Ramos (cell line): ENCODE results near the gene SEC14L1.

Experiments
- in situ Hi-C: fragments of 300-500 bp; cut with MboI; formaldehyde crosslinking; loops from one replicate; pipeline ENCODE4 v1.14.3; 2022; ENCODE audit warnings: low sequenced_read_pairs; ENCODE audit not compliant: unreplicated experiment

The SEC14L1 gene

DNA sequence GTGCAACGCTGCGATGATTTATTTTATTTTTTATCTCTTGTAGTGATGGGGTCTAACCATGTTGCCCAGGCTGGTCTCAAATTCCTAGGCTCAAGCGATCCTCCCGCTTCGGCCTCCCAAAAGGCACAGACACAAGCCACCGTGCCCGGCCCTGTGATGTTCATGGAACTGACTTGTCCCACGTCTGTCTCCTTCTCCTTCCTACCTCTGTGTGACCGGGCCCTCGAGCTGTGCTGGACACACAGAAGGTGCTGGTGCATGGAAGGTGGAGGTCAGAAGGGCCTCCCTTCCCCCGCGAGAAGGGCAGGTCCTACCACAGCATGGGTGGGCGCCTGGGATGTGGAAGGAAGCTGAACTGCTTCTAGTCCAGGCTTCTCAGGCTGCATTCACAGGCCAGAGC is 88.0 kb downstream of the SEC14L1 start:
- in situ Hi-C loops: no loop called here

DNA sequence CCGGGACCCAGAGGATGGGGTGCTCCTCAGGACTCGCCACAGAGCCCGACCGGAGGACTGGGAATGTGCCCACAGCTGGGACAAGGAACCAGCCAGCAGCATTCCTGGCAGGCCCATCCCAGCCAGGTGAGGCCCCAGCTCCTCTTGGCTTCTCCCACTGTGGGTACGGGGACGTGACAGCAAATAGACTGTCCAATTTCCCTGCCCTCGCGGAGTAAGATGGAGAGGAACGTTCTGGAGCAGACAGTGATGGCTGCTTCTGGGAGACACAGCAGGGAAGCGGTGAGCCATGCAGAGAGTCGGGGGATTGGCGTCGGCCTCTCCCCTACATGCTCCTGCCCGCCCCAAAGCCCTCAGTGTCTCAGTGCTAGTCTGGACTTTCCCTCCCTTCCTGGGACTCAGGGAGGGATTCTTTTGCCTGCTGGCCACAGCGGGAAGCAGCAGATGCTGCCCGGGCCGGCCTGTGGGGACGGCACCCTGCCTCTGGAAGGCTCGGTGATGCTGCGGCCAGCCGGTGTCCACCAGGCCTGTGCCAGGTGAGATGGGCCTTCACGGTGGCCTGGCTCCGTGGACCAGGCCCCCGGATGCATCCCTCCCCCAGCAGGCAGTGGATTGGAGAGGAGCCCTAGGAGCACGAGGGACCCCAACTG is 89.1 kb downstream of the SEC14L1 start:
- in situ Hi-C loops: no loop called here

DNA sequence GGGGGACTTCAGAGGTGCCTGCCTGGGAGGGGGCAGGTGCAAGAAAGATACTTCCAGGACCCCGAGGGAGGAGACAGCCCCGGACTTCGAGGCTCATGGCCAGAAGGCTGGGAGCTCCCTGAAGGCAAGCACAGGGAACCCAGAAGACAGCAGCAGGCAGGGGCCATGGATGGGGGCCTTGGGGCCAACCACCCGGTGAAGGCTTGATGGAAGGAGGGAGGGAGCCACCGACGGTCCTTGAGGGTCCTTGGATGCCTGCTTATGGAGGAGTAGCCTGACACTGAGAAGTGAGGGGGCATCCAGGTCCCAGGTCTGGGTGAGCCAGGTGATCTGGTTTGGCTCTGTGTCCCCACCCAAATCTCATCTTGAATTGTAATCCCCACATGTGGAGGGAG is 89.7 kb downstream of the SEC14L1 start:
- in situ Hi-C loops: no loop called here

DNA sequence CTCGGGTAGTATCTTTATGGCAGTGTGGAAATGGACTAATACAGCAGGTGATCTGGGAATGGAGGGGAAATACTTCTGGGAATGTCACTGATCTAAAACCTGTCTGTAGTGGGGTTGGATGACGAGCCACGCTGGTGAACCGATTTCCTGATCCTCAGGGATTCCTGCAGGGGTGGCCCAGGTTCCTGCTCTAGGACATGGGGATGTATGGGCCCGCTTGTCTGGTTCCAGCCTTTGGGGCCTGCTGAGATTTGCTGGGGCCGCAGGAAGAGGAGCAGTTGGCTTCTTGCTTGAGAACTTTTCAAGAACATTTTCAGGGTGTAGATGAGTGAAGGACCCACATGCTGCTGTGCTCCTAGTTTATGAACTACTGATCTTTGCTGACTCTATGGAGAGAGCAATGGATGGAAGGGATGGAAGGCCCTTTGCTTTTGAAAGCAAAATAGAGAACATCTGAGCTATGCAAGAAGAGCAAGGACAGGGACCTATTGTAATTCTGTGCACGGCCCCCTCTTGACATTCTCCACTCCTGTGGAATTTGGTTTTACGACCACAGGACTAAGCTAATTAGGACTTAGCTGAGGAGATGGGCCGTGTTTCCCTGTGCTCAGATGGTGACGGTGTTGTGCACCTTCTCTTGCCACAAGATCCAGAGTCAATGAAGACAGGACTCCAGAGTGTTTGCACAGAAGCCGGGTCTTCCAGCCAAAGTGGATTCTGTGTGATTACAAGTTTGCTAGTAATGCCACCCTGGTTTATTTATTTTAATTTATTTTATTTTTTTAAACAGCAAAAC is 90.5 kb downstream of the SEC14L1 start:
- in situ Hi-C loops: no loop called here

DNA sequence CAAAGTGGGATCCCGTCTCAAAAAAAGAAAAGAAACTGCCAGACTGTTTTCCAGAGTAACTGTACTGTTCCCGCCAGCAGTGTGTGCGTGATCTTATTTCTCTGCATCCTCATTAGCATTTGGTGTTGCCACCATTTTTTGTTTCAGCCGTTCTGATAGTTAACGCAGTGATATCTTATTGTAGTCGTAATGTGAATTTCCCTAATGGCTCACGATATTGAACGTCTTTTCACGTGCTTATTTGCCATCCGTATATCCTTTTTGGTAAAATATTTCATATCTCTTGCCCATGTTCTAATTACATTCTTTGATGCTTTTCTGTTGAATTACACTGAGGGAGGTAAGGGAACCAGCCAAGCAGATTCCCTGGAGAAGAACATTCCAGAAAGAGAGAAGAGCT is 92.4 kb downstream of the SEC14L1 start:
- in situ Hi-C loops: no loop called here

DNA sequence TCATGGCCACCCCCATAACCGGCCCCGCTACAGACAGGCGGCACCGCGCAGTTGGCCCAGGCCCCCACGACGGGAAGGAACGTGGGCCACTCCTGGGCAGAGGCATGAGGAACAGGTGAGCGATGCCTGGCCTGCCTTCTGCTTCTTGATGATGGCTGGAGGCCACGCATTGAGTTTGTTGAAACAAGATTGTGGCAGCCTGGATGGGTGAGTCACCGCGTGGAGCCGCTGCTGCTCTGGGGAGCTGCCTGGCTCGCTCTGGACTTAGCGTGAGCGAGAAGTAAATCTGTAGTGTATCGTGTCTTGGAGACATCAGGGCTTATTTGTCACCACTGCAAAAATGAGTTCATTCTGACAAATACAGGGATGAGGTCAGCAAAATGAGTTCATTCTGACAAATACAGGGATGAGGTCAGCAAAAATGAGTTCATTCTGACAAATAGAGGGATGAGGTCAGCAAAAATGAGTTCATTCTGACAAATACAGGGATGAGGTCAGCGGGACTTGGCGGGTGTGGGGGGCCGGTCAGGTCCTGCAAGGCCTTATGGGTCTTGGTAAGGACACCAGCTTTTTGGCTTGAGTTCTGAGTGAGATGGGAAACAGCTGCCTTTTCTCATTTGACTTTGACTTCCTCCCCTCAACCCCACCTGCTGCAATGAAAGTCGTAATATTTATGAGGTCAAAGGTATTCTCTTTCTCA is 93.0 kb downstream of the SEC14L1 start:
- in situ Hi-C loops: no loop called here

DNA sequence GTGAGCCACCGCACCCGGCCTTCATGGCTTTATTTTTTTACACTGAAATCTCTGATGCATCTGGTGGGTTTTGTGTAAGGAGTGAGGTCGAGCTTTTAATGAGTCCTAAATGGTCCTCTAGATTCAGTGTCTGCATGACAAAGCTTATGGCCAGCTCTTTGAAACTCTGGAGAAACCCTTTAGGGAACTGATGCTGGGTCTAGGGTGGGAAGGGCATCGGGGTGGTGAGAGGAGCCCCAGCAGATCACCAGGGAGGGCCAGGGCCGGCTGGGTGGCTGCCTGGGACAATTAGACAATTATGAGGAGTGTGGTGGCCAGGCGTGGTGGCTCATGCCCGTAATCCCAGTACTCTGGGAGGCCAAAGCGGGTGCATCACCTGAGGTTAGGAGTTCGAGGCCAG is 93.9 kb downstream of the SEC14L1 start:
- in situ Hi-C loops: no loop called here

DNA sequence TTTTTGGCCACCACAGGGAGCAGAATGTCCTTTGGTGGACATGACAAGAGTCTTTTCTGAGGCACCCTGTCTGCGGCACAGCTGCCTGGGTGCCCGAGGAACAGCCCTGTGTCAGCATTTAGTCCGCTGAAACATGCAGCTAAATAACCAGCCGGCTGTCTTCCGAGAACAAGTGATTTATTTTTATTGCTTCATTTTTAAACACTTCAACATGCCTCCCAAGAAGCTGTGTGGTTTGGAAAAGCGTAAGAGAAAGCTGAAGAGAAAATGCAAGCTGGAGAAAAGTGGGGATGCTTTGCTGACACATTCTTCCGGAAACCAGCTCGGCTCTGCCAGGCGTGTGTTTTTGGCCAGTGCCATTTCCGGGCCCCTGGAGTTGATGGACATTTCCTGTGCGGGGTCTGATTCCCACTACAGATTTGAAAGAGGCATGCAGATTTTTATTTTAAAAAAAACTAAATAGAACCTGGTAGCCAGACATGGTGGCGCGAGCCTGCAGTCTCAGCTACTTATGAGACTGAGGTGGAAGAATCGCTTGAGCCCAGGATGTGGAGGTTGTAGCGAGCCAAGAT is 94.7 kb downstream of the SEC14L1 start:
- in situ Hi-C loops: no loop called here

DNA sequence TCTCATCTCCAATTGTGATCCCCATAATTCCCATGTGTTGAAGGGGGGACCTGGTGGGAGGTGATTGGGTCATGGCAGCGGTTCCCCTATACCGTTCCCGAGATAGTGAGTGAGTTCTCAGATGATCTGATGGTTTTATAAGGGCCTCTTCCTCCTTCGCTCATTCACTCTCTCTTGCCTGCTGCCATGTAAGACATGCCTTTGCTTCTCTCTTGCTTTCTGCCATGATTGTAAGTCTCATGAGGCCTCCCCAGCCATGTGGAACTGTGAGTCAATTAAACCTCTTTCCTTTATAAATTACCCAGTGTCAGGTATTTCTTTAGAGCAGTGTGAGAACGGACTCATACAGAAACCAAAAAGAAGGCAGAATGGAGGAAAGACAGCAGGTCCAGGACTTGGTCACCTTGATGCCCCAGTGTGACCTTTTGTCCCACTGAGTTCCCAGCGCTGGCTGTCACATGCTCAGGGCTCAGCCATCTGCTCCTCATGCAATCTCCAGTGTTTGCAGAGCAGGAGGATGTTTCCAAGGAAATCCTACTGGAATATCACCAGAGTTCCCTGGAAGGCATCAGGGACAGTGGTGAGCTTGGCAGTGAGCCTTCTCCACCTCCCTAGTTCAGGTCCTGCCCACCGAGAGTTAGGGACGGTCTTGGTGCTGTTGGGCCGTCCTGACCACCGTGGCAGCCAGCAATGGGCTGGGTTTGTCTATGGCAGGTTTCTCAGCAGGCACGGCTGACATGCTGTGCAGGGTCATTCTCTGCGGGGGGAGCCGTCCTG is 96.7 kb downstream of the SEC14L1 start:
- in situ Hi-C loops: no loop called here

DNA sequence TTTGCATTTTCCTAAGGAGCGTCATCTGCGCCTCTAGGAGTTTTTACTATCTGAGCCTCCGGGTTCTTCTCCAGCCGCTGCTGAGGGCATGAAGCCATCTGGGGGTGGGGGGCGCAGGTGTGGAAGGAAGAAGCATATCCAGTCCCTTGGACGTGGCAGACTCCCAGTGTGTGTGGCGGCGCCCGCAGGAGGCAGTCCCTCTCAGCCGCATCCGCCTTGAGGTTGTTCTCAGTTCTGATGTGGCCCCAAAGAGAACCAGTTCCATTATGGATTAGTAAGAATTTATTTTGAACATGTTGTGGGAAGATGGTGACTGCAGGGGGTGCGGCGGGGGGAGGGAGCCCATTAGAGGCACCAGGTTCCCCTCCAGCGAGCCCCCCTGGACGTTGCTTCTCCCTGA is 100.2 kb downstream of the SEC14L1 start:
- in situ Hi-C loops: no loop called here

DNA sequence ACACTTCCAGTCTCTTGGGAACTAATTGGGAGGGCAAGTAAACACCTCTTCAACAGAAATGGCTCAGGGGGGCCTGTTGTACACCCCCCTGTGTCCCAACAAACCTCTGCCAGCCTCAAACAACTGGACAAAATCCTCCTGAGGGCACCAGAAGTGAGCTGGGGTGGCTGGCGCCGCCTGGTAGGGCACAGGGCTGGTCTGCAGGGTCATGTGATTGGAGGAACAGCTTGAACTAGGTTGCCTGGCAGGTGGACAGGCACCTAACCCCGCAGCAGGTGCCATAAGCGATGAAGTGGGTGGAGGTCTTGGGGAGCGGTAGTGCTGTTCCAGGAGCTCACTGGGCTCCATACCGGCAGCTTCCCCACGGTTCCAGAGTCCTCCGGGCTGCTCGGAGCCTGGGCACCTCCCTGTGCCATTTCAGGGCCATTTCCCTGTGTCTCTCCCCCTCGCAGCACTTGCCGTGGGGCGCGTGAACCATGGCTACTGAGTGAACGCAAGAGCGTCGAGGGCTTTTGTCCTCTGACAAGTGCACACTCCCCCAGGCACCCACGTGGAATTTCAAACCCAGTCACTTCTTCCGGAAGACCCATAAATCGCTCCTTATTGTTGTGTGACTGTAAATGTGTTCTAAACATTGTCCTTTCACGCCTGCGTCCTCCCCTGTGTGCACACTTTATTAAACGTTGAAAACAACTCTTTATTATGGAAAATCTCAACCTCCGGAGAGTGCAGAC is 101.5 kb downstream of the SEC14L1 start:
- in situ Hi-C loops: no loop called here

DNA sequence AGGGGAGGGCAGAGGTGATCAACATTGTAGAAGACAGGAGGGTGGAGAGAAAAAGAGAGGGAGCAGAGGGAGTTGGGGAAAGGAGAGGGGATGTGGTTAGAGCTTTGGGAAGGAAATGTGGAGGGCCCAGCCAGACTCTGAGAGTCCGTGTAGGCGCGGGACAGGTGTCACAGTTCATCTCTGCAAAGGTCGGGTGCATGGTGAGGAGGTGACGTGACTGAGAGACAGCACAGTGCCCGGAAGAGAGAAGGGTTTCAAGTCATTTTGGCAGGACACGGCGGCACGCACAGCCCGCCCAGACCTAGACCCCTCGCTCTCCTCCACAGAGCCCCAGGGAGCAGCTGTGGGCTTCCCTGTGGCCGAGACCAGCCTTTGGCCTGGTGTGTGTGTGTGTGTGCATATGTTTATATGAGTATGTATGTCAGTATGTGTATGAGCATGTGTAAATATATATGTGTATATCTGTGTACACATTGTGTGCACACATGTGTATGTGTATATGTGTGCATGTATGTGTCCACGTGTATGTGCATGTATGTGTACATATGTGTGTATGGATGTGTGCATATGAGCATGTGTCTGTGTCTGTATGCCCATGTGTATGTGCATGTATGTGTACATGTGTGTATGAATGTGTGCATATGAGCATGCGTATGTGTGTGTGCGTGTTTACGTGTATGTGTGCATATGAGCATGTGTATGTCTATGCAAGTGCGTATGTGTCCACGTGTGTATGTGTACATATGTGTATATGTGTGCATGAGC is 104.6 kb downstream of the SEC14L1 start:
- in situ Hi-C loops: loop anchor here (5.0 kb wide), 1 partner anchor 153 kb away; no protein-coding TSS in a partner anchor

DNA sequence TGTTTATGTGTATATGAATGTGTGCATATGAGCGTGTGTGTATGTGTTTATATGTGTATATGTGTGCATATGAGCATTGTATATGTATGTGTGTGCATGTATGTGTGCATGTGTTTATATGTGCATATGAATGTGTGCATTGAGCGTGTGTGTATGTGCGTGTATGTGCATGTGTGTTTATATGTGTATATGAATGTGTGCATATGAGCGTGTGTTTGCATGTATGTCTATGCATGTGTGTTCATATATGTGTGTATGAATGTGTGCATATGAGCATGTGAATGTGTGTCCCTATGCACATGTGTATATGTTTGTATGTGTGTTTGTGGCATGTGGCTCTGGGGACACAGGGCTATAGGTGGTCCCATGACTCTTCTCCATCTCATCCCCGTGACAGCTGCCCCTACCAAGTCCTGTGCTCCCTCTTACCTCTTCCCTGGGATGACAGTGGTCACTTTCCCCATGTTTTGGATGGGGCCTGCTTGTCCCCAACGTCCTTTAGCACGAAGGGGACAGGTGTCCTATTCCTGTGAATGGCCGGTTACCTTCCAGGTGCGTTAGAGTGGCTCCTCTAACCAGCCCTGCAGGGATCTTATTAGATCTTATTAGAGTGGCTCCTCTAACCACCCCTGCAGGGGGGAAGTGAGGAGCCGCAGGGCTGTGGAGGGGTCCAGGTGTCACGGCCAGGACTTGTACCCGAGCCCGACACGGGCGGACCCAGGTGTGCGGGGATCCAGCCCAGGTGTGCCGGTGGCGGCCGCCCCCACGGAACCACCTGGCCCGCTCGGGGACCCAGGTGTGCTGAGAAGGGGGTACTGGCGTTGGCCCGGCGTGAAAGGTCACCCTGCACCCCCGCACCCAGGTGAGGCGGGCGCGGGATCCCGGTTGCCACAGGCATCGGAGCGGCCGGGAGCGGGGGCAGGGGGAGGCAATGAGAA is 105.6 kb downstream of the SEC14L1 start:
- in situ Hi-C loops: loop anchor here (5.0 kb wide), 1 partner anchor 154 kb away; no protein-coding TSS in a partner anchor

DNA sequence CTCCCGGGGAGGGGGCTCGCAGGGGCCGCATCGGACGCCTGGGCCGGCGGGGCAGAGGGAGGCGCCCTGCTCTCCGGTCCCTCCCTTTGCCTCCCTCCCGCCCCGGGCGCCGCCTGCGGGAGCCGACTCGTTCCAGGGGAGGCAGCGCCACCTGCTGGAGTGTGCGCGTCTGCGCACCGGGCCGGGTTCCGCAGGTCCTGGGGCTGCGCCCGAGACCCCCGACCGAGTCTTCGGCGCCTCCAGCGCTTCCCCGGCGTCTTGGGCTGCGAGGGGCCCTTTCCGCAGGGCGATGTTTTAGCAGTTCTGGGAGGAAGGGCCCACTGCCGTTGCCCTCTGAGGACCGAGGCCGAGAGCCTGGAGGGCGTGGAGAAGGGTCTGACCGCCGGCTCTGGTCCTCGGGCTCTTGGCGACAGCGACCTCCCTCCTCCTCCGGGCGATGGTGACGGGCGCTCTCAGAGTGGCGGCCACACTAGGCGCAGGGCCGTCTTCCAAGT is 106.3 kb downstream of the SEC14L1 start:
- in situ Hi-C loops: loop anchor here (5.0 kb wide), 1 partner anchor 155 kb away; no protein-coding TSS in a partner anchor

DNA sequence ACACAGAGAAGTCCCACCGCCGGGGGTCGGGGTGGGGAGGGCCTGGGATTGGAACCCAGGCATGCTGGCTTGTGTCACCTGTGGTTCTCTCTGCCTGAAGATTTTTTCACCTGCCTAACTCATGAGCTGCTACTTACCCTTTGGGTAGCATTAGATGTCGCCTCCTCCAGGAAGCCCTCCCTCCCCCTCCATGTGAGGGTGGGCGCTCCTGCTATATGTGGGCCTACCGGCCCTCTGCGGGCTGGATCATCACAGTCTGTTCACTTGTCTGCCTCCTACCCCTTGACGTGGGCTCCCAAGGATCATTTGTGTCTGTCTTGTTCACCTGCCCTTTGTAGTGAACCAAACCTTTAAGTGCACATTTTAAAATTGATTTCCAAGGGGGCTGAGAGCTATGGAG is 106.8 kb downstream of the SEC14L1 start:
- in situ Hi-C loops: loop anchor here (5.0 kb wide), 1 partner anchor 155 kb away; no protein-coding TSS in a partner anchor

DNA sequence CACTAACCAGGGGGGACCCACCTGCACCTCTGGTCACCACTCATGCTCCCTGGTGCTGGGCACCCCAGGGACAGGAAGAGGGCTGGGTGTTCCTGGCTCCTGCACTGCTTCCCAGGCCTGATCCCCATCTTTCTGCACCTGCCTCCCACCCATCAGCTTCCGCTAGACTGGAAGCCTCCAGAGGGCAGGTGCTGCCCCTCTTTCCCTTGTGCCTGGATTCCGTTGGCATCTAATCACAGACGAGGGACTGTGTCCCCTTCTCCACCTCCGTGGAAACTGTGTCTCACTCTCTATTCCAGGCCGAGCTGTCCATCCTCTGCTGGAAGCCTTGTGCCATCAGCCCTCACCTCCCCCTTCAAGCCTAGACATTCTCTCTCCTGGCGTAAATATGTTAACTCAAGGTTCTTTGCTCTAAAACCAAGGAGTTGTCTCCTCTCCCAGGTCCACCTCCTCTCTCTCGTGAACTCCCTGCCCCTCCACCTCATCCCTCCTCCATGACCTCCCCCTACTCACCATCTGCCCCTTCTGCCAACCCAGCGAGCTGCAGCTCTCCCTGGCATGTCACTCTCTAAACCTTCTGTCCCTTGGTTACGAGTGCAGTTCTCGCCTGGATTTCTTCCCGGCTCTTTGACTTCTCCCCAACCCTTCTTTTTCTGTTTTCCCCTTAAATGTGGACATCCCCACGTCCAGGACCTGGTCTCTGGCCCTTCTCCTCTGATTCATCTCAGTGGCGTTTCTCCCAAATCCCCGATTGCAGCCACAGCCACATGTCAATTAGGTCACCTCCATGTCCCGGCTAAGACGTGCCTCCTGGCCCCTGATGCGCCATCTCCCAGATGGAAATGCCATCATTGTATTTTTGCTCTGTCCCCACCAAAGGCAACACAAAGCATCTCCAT is 107.7 kb downstream of the SEC14L1 start:
- in situ Hi-C loops: loop anchor here (5.0 kb wide), 1 partner anchor 156 kb away; no protein-coding TSS in a partner anchor
